BE2C (cell line): ENCODE results near the gene CHURC1.
A peak's percentile ranks its signal among the peaks of the same experiment; 100 is the strongest.

Source experiments
- DNase-seq: peaks from one replicate; pipeline ENCODE4 v3.0.0-alpha.2; 2020
- H3K27me3 ChIP-seq: fragments of 250-450 bp; sonication (Bioruptor Pico); 2 replicates; pipeline ENCODE4 v1.5.1; 2020; ENCODE audit warnings: mild to moderate bottlenecking
- H3K36me3 ChIP-seq: fragments of 250-450 bp; sonication (Bioruptor Pico); 2 replicates; pipeline ENCODE4 v1.5.1; 2020; ENCODE audit warnings: mild to moderate bottlenecking
- H3K4me1 ChIP-seq: fragments of 250-450 bp; sonication (Bioruptor Pico); 2 replicates; pipeline ENCODE4 v1.5.1; 2020
- H3K4me3 ChIP-seq: 2 replicates; pipeline ENCODE4 v1.5.1; 2011; ENCODE audit warnings: low read depth, low read length
- H3K9me3 ChIP-seq: fragments of 250-450 bp; sonication (Bioruptor Pico); 2 replicates; pipeline ENCODE4 v1.5.1; 2020
- CTCF ChIP-seq: IDR thresholded peaks from 2 replicates; pipeline ENCODE4 v1.5.1; 2012; ENCODE audit warnings: mild to moderate bottlenecking, low read depth, low read length

Gene CHURC1

GRCh38 chr14:64937821-64938193 is 23.6 kb downstream of the CHURC1 start:
- Histone ChIP-seq H3K4me1 (no peaks in the 10 kb centered on the region), H3K9me3 (no peaks in the 10 kb centered on the region), H3K36me3 (peaks cover 9% of the 10 kb centered on the region), H3K4me3 (no peak overlapping the region), H3K27me3 (no peaks in the 10 kb centered on the region)
- peak; percentile 41 for TF ChIP-seq CTCF
- no peak for DNase-seq

GRCh38 chr14:64938972-64939816 is 24.9 kb downstream of the CHURC1 start:
- Histone ChIP-seq H3K4me1 (no peaks in the 10 kb centered on the region), H3K36me3 (peaks cover 3% of the 10 kb centered on the region), H3K4me3 (no peak overlapping the region), H3K27me3 (no peaks in the 10 kb centered on the region), H3K9me3 (no peaks in the 10 kb centered on the region)
- TF ChIP-seq CTCF, result no peak
- no peak for DNase-seq

- TF ChIP-seq CTCF, result no peak
- no peaks in the 10 kb centered on the region for H3K9me3 ChIP-seq
- no peaks in the 10 kb centered on the region for H3K27me3 ChIP-seq
- H3K4me1 ChIP-seq, result no peaks in the 10 kb centered on the region
- no peak overlapping the region for H3K4me3 ChIP-seq
- H3K36me3 ChIP-seq, result peaks cover 3% of the 10 kb centered on the region
- DNase-seq, result no peak
Measured at GRCh38 chr14:64939817-64940190, 25.5 kb downstream of the CHURC1 start.

GRCh38 chr14:64940336-64940910 is 26.2 kb downstream of the CHURC1 start:
- no peaks in the 10 kb centered on the region for H3K4me1 ChIP-seq
- no peaks in the 10 kb centered on the region for H3K27me3 ChIP-seq
- no peak overlapping the region for H3K4me3 ChIP-seq
- DNase-seq, result no peak
- no peaks in the 10 kb centered on the region for H3K9me3 ChIP-seq
- H3K36me3 ChIP-seq, result peaks cover 3% of the 10 kb centered on the region
- TF ChIP-seq CTCF, result no peak

- no peak for TF ChIP-seq CTCF
- peaks cover 3% of the 10 kb centered on the region for H3K36me3 ChIP-seq
Measured at GRCh38 chr14:64942531-64943111, 28.4 kb downstream of the CHURC1 start, which contains the start of gene GPX2. GPX2 (minus strand) TSS chr14:64942745; CDS start chr14:64942726, 19 bp downstream.

GRCh38 chr14:64943556-64943955 is 29.3 kb downstream of the CHURC1 start:
- Histone ChIP-seq H3K4me3 (no peak overlapping the region), H3K36me3 (peaks cover 3% of the 10 kb centered on the region), H3K27me3 (no peaks in the 10 kb centered on the region), H3K9me3 (no peaks in the 10 kb centered on the region), H3K4me1 (no peaks in the 10 kb centered on the region)
- TF ChIP-seq CTCF, result no peak
- no peak for DNase-seq

More at GRCh38 chr14:64942531-64943111, 28.4 kb downstream of the CHURC1 start, which contains the start of gene GPX2:
- no peaks in the 10 kb centered on the region for H3K9me3 ChIP-seq
- no peaks in the 10 kb centered on the region for H3K27me3 ChIP-seq
- H3K4me3 ChIP-seq, result no peak within 1 kb of the TSS
- H3K4me1 ChIP-seq, result no peaks in the 10 kb centered on the region
- no peak for DNase-seq
